ENCODE results near the gene TMEM40.
"Not testable (repeated sequence)": the region's sequence is repeated elsewhere in the genome, so short reads cannot be mapped to it uniquely, and the experiment has no call there.

The TMEM40 gene

DNA sequence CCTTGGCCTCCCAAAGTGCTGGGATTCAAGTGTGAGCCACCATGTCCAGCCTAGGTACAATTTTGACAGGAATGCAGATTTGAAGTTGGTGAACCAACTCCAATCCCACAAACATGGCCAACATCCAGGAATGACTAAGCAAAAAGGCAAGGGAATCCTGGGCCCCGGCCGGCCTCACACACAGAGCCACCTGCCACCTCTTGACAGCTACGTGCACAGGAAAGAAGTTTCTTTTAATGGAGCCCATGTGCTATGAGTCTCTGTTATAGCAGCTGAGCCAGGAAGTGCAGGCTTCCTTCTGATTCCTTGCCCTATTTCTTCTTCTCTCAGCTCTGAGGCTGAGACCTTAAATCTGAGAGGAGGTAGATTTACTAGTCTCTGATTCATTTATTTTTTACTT lies 8.8 kb downstream of the TMEM40 start:
- no peak for DNase-seq

- no peak for DNase-seq
Measured at GRCh38 chr3:12748477-12748876, 10.6 kb downstream of the TMEM40 start.

GRCh38 chr3:12746419-12746818 lies 12.6 kb downstream of the TMEM40 start:
- DNase-seq, result no peak

DNA sequence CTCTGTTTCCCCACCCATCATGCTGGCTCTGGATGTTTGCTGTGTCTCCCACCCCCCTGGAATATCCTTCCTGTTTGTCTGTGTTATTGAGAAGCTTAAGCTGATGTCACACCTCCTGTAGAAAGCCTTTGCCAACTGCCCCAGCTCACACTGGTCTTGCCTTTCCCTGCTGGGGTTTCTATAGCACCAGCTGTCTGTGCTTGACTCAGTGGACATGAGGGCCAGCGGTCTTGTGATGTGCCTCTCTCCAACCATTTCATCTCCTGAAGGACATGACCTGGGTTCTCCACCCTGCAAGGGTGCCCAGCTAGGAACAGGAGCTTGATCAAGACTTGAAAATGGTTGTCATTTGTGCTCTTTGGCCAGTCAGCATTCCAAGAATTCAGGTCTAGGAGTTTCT lies 14.7 kb downstream of the TMEM40 start:
- DNase-seq, result no peak

DNA sequence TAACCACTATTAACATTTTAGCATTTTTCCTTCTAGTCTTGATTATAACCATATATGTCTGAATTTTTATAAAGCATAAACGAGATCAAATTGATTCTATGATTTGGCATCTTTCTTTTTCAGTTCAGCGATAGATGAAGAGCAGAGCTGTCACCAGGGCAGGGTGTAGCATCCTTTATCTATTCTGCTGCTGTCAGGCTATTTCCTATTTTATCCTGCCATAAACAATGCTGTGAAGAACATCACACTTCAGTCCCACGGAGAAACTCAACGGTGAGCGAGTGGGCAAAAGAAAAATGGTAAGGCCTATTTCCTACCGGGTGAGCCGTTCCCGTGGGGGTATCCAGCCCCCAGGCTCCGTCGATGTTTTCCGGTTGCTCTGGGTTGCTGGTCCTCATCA lies 15.5 kb downstream of the TMEM40 start:
- no peak for DNase-seq

GRCh38 chr3:12742330-12743107 lies 16.5 kb downstream of the TMEM40 start:
- no peak for DNase-seq

GRCh38 chr3:12741209-12741608 lies 17.9 kb downstream of the TMEM40 start:
- DNase-seq, result no peak

DNA sequence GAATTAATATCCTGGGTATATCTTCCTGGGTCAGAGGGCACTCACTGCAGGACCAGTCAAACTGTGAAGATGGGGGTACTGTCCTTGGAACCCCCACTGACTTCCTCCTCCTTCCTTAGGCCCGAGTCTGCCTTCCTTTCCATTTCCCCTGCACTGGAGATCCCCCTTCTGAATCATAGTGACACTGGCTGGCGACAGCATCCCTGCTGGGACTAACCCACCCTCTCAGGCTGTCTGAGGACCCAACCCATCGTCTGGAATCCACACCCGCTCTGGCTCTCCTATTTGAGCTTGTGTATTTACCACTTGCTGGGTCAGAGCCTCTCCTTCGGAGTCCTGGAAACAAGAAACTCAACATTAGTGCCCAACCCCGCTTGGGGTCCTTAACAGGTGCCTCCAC lies 21.2 kb downstream of the TMEM40 start:
- DNase-seq, result no peak

DNA sequence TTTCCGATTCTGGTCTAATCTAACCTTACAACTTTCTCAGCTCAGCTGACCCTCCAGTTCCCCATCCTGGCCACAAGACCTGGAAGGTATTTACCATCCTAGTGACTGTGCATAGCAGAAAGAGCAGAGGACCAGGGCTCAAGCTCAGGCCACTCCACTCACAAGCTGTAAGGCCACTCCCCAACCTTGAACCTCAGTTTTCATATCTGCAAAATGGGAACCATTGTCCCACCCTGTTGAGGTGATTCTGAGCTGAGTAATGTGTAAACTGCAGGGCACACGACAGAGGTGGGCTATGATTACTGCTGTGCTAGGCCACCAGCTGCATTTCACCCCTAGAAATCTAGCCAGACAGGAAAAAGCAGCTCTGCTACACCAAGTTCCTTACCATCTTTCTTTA lies 21.7 kb downstream of the TMEM40 start:
- DNase-seq, result no peak

- DNase-seq, result no peak
Measured at GRCh38 chr3:12734960-12735359, 24.1 kb downstream of the TMEM40 start.

- DNase-seq, result no peak
Measured at GRCh38 chr3:12733566-12733965, 25.5 kb downstream of the TMEM40 start.

DNA sequence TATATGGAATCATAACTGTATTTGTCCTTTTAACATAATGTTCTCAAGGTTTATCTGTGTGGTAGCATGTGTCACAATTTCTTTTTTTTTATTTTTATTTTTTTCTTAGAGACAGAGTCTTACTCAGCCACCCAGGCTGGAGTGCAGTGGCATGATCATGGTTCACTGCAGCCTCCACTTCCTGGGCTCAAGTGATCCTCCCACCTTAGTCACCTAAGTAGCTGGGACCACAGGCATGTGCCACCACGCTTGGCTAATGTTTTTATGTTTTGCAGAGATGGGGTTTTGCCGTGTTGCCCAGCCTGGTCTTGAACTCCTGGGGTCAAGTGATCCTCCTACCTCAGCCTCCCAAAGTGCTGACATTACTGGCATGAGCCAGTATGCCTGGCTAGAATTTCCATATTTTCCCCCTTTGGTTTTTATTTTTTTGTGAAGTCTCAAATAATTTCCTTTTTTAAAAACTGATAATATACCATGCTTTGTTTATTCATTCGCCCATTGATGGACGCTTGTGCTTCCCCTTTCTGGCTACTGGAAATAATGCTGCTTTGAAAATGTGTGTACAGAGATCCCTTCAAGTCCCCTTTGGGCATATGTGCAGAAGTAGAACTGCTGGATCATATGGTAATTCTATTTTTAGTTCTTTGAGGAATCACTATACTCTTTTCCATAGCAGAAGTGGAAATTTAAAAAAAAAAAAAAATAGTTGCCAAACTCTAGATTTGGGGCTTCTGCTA lies 28.4 kb downstream of the TMEM40 start:
- DNase-seq, result no peak

- DNase-seq, result no peak
Measured at GRCh38 chr3:12729051-12729651, 29.9 kb downstream of the TMEM40 start.

DNA sequence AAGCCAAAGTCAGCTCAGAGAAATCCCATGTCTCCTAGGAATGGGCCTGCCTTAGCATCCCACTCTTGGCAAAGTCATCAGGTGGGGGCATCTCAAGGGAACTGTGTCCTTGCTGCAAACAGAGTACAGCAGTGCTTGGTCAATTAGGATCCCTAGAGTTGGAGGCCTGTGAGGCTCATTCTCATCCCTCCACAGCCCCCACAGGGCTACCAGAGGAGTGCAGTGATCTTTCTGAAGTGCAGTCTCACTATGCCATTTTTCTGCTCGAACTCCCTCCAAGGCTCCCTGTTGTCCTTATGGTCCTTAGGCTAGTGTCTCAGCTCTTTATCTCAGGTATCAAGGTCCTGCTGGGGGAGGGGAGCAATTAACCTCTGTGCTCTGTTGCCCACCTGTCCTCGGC lies 31.1 kb downstream of the TMEM40 start:
- no peak for DNase-seq

DNA sequence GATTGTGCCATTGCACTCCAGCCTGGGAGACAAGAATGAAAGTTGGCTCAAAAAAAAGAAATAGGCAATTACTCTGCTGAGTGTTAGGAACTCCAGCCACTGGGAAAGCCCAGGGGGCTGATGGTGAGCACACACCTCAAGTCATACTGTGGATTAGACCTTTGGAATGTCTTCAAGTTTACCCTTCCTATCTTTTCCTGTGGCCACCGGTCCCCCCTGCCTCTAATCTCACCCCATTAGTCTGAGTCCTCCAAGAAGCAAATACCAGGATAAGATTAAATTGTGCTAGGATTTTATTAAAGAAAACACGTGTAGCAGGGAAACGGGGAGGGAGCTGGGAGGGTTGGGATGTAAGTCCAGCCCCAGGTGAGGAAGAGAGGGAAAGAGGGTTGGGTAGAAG lies 31.6 kb downstream of the TMEM40 start:
- no peak for DNase-seq

DNA sequence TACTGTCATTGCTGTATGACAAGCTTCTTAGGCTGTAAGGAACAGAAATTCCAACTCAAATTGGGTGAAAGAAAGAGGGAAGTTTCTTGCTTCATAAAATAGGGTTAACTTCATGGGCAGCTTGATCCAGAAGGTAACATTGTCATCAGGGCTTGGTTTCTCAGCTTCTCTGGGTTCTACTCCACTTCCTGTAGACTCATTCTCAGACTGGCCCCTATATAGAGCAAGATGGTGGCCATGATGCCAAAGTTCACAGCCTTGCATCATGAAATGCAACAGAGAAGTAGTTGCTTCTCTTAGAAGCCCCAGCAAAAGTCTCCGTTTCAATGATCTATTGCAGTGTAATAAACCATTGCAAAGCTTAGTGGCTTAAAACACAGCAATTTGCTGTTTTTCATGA lies 33.6 kb downstream of the TMEM40 start:
- DNase-seq, result no peak

DNA sequence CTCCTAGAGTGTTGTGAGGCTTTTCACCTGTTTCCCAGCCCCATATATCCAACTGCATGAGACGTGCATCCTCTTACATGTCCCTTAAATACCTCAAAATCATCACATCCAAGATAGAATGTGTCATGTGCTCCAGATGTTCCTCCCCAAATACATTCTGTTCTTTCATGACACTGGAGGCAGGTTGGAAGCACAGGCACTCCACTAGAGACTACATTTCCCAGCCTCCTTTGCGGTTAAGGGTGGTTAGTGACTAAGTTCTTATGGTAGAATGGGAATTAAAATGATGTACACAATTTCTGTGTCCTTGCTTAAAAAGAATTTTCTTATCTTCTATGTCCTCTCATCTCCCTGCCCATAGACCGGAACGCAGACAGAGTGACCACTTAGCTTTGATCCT lies 34.3 kb downstream of the TMEM40 start:
- no peak for DNase-seq

- DNase-seq, result not testable (repeated sequence)
Measured at GRCh38 chr3:12723362-12723761, 35.7 kb downstream of the TMEM40 start.

DNA sequence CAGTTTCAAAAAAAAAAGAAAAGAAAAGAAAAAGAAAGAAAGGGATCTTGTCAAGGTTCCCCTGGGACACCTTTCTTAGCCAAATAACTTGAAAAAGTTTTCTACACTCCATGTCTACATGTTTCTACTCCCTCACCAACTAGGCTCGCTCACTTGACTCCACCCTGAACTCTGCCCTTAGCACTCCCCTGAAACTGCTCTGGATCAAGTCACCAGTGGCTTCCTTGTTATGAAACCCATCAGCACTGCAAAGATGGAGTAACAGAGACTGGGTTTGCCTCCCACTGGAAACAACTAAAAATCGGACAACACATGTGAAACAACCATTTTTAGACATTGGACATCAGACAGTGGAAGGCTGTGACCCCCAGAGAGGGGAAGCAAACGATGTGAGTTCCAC lies 36.8 kb downstream of the TMEM40 start:
- DNase-seq, result no peak

DNA sequence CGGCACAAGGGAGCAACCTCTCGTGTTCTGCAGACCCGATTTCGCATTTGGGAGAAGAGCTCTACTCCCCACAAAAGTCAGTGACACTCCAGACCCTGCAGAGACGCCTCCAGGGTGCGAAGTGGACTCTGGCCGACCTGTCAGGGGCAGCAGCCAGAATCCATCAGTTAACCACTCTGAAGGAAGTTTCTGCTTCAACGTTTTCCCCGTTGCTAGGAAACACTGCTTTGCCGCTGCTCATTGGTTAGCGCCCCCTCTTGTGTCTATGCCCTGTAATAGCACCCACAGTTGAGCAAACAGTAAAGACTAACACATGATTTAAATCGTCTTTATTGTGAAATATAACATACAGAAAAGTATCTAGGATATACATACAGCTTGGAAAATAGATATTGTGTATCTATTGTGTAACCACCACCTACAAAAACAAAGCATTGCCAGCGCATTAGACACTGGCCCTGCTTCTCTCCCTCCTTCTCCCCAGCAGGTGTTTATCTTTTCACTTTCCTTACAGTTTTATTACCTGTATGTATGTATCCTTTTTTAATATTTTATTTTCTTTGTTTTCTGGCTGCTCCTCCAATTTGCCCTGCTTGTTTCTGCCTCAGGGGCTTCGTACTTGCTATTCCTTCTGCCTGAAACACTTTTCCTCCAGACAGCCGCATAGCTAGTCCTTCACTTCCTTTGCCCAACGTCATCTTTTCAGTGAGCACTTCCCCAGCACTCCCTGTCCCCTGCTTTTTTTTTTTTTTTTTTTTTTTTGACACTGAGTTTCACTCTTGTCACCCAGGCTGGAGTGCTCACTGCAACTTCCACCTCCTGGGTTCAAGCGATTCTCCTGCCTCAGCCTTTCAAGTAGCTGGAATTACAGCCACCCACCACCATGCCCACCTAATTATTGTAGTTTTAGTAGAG lies 38.8 kb downstream of the TMEM40 start:
- peak; percentile 84 for DNase-seq

DNA sequence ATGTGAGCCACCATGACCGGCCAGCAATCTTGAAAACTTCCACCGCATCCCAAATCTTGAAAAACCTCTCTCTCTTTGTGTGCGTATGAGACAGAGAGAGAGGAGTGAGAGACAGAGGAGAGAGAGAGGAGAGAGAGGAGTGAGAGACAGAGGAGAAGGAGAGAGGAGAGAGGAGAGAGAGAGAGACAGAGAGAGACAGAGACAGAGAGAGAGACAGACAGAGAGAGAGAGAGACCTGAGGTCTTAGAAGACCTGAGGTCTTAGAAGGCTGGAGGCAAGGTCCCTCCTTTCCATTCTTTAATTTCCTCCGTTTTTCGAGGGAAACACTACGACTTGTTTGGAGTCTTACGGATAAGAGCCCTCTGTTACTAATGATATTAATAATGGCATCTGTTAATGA lies 39.5 kb downstream of the TMEM40 start:
- no peak for DNase-seq

DNA sequence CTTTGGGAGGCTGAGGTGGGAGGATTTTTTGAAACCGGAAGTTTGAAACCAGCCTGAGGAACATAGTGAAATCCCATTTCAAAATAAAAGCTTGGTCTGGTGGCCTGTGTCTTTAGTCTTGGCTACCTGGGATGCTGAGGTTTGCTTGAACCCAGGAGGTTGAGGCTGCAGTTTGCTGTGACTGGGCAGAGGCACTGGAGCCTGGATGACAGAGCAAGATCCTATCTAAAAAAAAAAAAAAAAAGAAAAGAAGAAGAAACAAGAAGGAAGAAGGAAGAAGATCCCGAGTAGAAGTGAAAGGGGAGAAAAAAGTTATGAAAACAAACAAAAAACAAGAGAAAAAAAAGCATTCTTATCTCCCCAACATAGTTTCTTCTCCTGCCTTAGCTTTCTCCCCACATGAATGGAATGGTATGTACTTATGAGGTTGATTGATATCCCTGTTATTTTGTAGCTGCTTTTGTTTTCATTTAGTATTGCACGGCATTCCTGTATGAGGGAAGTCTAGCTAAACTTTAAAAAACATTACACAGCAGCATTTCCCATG lies 42.4 kb downstream of the TMEM40 start:
- no peak for DNase-seq

- DNase-seq, result no peak
Measured at GRCh38 chr3:12714278-12714677, 44.8 kb downstream of the TMEM40 start.
